SK-N-MC (cell line): ENCODE results near the gene N4BP3.

ENCODE experiments used
- EZH2 ChIP-seq: fragments of 200-600 bp; sonication (generic); IDR thresholded peaks from one replicate; pipeline ENCODE4 v1.6.1; 2017; ENCODE audit warnings: antibody characterized with exemption
- POLR2AphosphoS5 ChIP-seq: IDR thresholded peaks from 2 replicates; pipeline ENCODE4 v1.6.1; 2012; ENCODE audit warnings: mild to moderate bottlenecking, low read depth, low read length, borderline replicate concordance

GRCh38 chr5:178103612-178104011 is 9.7 kb upstream of the N4BP3 start:
- no peak for TF ChIP-seq EZH2
- TF ChIP-seq POLR2AphosphoS5, result no peak
